Astrocyte (in vitro differentiated cells and primary cell): ENCODE measurements around the gene SRGAP1. TPM values are rescaled to one million over a fixed set of nuclear protein-coding genes. Genes with fewer than 3 reads are reported as not detected.

Source experiments
- DNase-seq: peaks from one replicate; pipeline ENCODE4 v3.0.0-alpha.2; 2010; ENCODE audit warnings: low read depth
- FAIRE-seq: peaks from 2 replicates; lab custom pipeline; 2011; peaks lifted over from hg19 to GRCh38; lab: Jason Lieb, UNC
- H2AFZ ChIP-seq: 2 replicates; pipeline ENCODE4 v1.6.0; 2012; ENCODE audit warnings: low read depth, low read length, inconsistent platforms
- H3K27ac ChIP-seq: 2 replicates; pipeline ENCODE4 v1.5.1; 2011; ENCODE audit warnings: low read depth, low read length, inconsistent platforms
- H3K27me3 ChIP-seq: 2 replicates; pipeline ENCODE4 v1.6.0; 2011; ENCODE audit warnings: low read length, inconsistent platforms; ENCODE audit not compliant: insufficient read depth
- H3K36me3 ChIP-seq: 2 replicates; pipeline ENCODE4 v1.5.1; 2011; ENCODE audit warnings: low read length, inconsistent platforms; ENCODE audit not compliant: insufficient read depth
- H3K4me1 ChIP-seq: 2 replicates; pipeline ENCODE4 v1.5.1; 2011; ENCODE audit warnings: low read length, inconsistent platforms; ENCODE audit not compliant: insufficient read depth
- H3K4me2 ChIP-seq: 2 replicates; pipeline ENCODE4 v1.6.0; 2012; ENCODE audit warnings: low read length, inconsistent platforms
- H3K4me3 ChIP-seq: 2 replicates; pipeline ENCODE4 v1.5.1; 2011; ENCODE audit warnings: low read depth, mild to moderate bottlenecking, low read length, inconsistent platforms; ENCODE audit not compliant: insufficient read depth
- H3K79me2 ChIP-seq: 2 replicates; pipeline ENCODE4 v1.6.0; 2012; ENCODE audit warnings: mild to moderate bottlenecking, low read length, inconsistent platforms; ENCODE audit not compliant: insufficient read depth
- H3K9ac ChIP-seq: 2 replicates; pipeline ENCODE4 v1.6.0; 2012; ENCODE audit warnings: mild to moderate bottlenecking, low read length, inconsistent platforms
- H3K9me3 ChIP-seq: 2 replicates; pipeline ENCODE4 v1.5.1; 2012; ENCODE audit warnings: low read depth, mild to moderate bottlenecking, low read length, inconsistent platforms; ENCODE audit not compliant: insufficient read depth
- H4K20me1 ChIP-seq: 2 replicates; pipeline ENCODE4 v1.6.0; 2012; ENCODE audit warnings: low read length, inconsistent platforms; ENCODE audit not compliant: insufficient read depth
- H3K27ac Mint-ChIP-seq: one replicate; pipeline ENCODE4 v1.8.0; 2021; ENCODE audit warnings: mild to moderate bottlenecking, mixed read lengths; ENCODE audit not compliant: unreplicated experiment
- H3K27me3 Mint-ChIP-seq: one replicate; pipeline ENCODE4 v1.8.0; 2021; ENCODE audit warnings: low read depth, mixed read lengths; ENCODE audit not compliant: unreplicated experiment
- H3K36me3 Mint-ChIP-seq: one replicate; pipeline ENCODE4 v1.8.0; 2021; ENCODE audit warnings: low read depth, mixed read lengths; ENCODE audit not compliant: unreplicated experiment
- H3K4me1 Mint-ChIP-seq: one replicate; pipeline ENCODE4 v1.8.0; 2021; ENCODE audit warnings: low read depth, mixed read lengths; ENCODE audit not compliant: unreplicated experiment
- H3K4me3 Mint-ChIP-seq: one replicate; pipeline ENCODE4 v1.8.0; 2021; ENCODE audit warnings: mild to moderate bottlenecking, moderate library complexity, mixed read lengths; ENCODE audit not compliant: unreplicated experiment
- H3K9me3 Mint-ChIP-seq: one replicate; pipeline ENCODE4 v1.8.0; 2021; ENCODE audit warnings: mild to moderate bottlenecking, mixed read lengths; ENCODE audit not compliant: unreplicated experiment
- EZH2 ChIP-seq: IDR thresholded peaks from 2 replicates; pipeline ENCODE4 v1.6.1; 2012; ENCODE audit warnings: mild to moderate bottlenecking, low read length, inconsistent platforms; ENCODE audit not compliant: insufficient read depth
- total RNA-seq: library from RNA; stranded (reverse); gene quantifications from 2 replicates; pipeline ENCODE4 v1.2.1, GENCODE V29; 2021
- TF ChIP-seq, protein P1 (sequence below): IDR thresholded peaks from 2 replicates; pipeline ENCODE4 v1.5.1; 2011; ENCODE audit warnings: low read depth, mild to moderate bottlenecking, inconsistent platforms, low read length, moderate library complexity; ENCODE audit not compliant: insufficient read depth

Gene SRGAP1
- total RNA-seq, 1 donor from 2014 or later, result 15.2 TPM

DNA sequence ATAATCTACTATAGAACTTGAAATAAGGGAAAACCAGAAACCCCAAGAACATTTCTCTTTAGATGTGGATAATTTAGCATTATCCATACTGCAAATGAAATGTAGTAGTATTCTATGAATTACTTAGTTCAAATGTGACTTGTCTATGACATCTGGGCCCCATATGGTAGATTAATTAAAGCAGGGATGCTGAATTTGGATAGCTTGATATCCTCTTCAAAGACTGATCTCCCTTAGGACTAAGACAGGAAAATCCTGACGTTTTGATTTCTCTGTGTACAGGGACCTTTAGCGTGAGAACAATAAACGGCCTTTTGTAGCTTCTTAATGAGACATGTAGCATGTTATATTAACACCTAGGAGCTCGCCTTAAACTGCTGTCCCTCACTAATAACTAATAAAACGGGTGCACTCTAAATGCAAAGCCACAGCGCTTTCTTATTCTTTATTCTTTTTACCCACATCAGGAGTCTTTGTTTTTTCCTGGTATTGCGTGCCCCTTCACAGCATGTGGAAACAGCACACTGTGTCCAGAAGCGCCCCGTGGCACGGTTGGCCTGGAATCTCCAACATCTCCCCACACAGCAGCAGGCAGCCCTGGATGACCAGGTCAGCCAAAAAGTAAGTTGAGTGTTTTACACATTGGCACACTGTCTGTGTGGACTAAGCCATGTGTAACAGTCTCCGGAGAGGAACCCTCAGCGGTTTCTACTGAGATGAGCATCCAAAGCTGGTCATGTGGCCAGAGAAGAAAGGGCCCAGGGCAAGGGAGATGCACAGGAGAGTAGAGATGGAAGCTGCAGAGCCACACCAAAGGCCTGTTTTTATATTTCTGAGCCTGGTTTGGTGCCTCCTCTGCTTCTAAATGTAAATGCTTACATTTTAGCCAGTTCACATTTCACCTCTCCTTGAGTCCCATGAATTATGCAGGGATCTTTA, 93.1 kb downstream of the SRGAP1 start:
- H3K27me3 ChIP-seq, result no peaks in the 10 kb centered on the region
- H3K27me3 Mint-ChIP-seq, result no peaks in the 10 kb centered on the region
- H3K4me3 ChIP-seq, result no peak overlapping the region
- DNase-seq (no peak), FAIRE-seq (no peak)
- peaks cover 7% of the 10 kb centered on the region for H3K36me3 Mint-ChIP-seq
- no peaks in the 10 kb centered on the region for H3K9me3 ChIP-seq
- peaks cover 20% of the 10 kb centered on the region for H3K4me1 Mint-ChIP-seq
- H3K9me3 Mint-ChIP-seq, result no peaks in the 10 kb centered on the region
- peaks cover 6% of the 10 kb centered on the region for H4K20me1 ChIP-seq
- no peak overlapping the region for H3K9ac ChIP-seq
- peaks cover 39% of the 10 kb centered on the region for H3K79me2 ChIP-seq
- H3K27ac ChIP-seq, result no peak overlapping the region
- H3K27ac Mint-ChIP-seq, result no peak overlapping the region
- H3K4me3 Mint-ChIP-seq, result no peak overlapping the region
- H2AFZ ChIP-seq, result no peak overlapping the region
- no peaks in the 10 kb centered on the region for H3K36me3 ChIP-seq
- TF ChIP-seq EZH2, result no peak
- TF ChIP-seq, protein P1, sequence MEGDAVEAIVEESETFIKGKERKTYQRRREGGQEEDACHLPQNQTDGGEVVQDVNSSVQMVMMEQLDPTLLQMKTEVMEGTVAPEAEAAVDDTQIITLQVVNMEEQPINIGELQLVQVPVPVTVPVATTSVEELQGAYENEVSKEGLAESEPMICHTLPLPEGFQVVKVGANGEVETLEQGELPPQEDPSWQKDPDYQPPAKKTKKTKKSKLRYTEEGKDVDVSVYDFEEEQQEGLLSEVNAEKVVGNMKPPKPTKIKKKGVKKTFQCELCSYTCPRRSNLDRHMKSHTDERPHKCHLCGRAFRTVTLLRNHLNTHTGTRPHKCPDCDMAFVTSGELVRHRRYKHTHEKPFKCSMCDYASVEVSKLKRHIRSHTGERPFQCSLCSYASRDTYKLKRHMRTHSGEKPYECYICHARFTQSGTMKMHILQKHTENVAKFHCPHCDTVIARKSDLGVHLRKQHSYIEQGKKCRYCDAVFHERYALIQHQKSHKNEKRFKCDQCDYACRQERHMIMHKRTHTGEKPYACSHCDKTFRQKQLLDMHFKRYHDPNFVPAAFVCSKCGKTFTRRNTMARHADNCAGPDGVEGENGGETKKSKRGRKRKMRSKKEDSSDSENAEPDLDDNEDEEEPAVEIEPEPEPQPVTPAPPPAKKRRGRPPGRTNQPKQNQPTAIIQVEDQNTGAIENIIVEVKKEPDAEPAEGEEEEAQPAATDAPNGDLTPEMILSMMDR, result no peak
- H3K4me1 ChIP-seq, result no peaks in the 10 kb centered on the region
- H3K4me2 ChIP-seq, result no peak overlapping the region

DNA sequence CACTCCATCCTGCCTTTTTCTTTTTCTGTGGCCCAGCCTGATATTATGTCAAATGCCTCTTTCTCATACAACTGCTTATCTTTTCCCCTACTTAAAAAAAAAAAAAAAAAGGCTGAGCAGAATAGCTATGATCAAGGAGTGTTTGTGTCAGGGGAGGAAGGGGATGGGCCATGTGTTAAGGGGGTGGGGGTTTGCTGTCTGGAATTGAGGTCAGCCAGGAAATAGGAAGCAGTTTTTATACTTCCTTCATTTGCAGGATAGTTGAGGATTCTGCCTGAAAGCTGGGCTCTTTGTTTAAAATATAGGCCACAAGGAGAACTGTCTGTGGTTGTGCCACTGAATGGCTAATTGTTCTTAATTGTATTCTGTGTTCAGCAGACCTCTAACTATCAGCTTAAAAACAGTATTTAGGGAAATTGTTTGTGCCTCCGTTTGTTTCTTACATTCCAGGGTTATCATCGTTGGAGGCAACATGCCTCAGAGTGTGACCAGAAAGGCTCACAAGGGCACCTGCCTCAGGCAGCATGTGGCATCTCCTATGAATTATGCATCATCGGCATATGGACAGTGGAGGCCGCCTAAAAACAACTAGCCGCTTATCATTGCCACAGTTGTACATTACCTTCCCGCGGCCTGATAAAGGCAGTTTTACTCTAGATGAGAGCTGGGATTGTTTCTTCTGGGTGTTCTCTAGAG, 96.0 kb downstream of the SRGAP1 start:
- no peaks in the 10 kb centered on the region for H3K4me1 ChIP-seq
- H3K27ac ChIP-seq, result no peak overlapping the region
- H4K20me1 ChIP-seq, result peaks cover 11% of the 10 kb centered on the region
- H3K4me1 Mint-ChIP-seq, result peaks cover 22% of the 10 kb centered on the region
- FAIRE-seq (no peak), DNase-seq (no peak)
- peak overlapping the region; percentile 24 for H3K9ac ChIP-seq
- H3K79me2 ChIP-seq, result peaks cover 36% of the 10 kb centered on the region
- H3K9me3 ChIP-seq, result no peaks in the 10 kb centered on the region
- no peaks in the 10 kb centered on the region for H3K27me3 Mint-ChIP-seq
- H3K4me2 ChIP-seq, result no peak overlapping the region
- peak overlapping the region; percentile 2 for H3K27ac Mint-ChIP-seq
- peaks cover 5% of the 10 kb centered on the region for H3K36me3 Mint-ChIP-seq
- H3K4me3 ChIP-seq, result no peak overlapping the region
- no peaks in the 10 kb centered on the region for H3K9me3 Mint-ChIP-seq
- H3K27me3 ChIP-seq, result no peaks in the 10 kb centered on the region
- H2AFZ ChIP-seq, result no peak overlapping the region
- no peaks in the 10 kb centered on the region for H3K36me3 ChIP-seq
- H3K4me3 Mint-ChIP-seq, result no peak overlapping the region
- TF ChIP-seq, protein P1, result no peak
- TF ChIP-seq EZH2, result no peak
